Kidney (tissue), 14 donors: ENCODE results near the gene NKG7. TPM values are rescaled to one million over a fixed set of nuclear protein-coding genes. Genes with fewer than 3 reads are reported as not detected.
A peak's percentile ranks its signal among the peaks of the same experiment; 100 is the strongest.

Source experiments
- DNase-seq, 5 donors: peaks; one replicate each; pipeline ENCODE4 v3.0.0-alpha.2; 2013 to 2020
- FAIRE-seq: peaks from 2 replicates; lab custom pipeline; 2012; peaks lifted over from hg19 to GRCh38; lab: Jason Lieb, UNC
- H3K27ac ChIP-seq, 2 donors: one replicate each; pipeline ENCODE4 v1.7.0; 2013; ENCODE audit warnings: low read depth in 2 of 2, low read length in 2 of 2, inconsistent platforms in 1 of 2
- H3K27me3 ChIP-seq: one replicate; pipeline ENCODE4 v1.7.1; 2013; ENCODE audit warnings: low read length, inconsistent platforms; ENCODE audit not compliant: control insufficient read depth, insufficient read depth
- H3K36me3 ChIP-seq, 3 donors: one replicate each; pipeline versions ENCODE4 v1.7.0 to v1.7.1; 2013; ENCODE audit warnings: low read length in 3 of 3, control low read depth in 1 of 3, inconsistent platforms in 1 of 3; ENCODE audit not compliant: insufficient read depth in 3 of 3, control insufficient read depth in 2 of 3
- H3K4me1 ChIP-seq, 3 donors: one replicate each; pipeline versions ENCODE4 v1.7.0 to v1.7.1; 2013; ENCODE audit warnings: low read length in 3 of 3, inconsistent platforms in 1 of 3, low read depth in 1 of 3; ENCODE audit not compliant: control insufficient read depth in 2 of 3, insufficient read depth in 2 of 3
- H3K4me3 ChIP-seq, 3 donors: one replicate each; pipeline versions ENCODE4 v1.7.0 to v1.8.1; 2013; ENCODE audit warnings: low read length in 3 of 3, control low read depth in 1 of 3, inconsistent platforms in 1 of 3
- H3K9ac ChIP-seq, 3 donors: one replicate each; pipeline versions ENCODE4 v1.7.0 to v1.7.1; 2013; ENCODE audit warnings: low read length in 3 of 3, control low read depth in 1 of 3, inconsistent platforms in 1 of 3
- H3K9me3 ChIP-seq, 3 donors: one replicate each; pipeline versions ENCODE4 v1.7.0 to v1.7.1; 2013; ENCODE audit warnings: low read length in 3 of 3, control low read depth in 1 of 3, inconsistent platforms in 1 of 3; ENCODE audit not compliant: control insufficient read depth in 2 of 3, insufficient read depth in 1 of 3
- CTCF ChIP-seq: IDR thresholded peaks from 3 replicates; pipeline ENCODE4 v1.5.1; 2012; ENCODE audit warnings: mild to moderate bottlenecking, moderate library complexity, borderline replicate concordance; ENCODE audit not compliant: insufficient read depth; ENCODE audit errors: extremely low read depth
- intact Hi-C: fragments of 100-400 bp; cut with DNase I; formaldehyde crosslinking; loops from one replicate; pipeline ENCODE4 v1.11.1; 2022
- polyA plus RNA-seq: library from polyadenylated mRNA; stranded (reverse); fragments of 350-450 nt; fragmentation: Illumina TruSeq; extraction: RNeasy Lipid Tissue Mini Kit (QIAGEN cat#74804); gene quantifications from one replicate; pipeline ENCODE4 v1.2.3, GENCODE V29; 2014; ENCODE audit warnings: low read depth, low replicate concordance; ENCODE audit not compliant: insufficient read depth
- total RNA-seq: library from RNA; stranded (reverse); fragmentation: NEBNext Ultra II Directional; extraction: Animal tissue kit (Norgen Biotek cat#: 25700); gene quantifications from one replicate; pipeline ENCODE4 v1.2.1, GENCODE V29; 2021
- donor health status: control.
- donor health status: control.
- donor health status: control.
- donor health status: control.
- donor health status: control.
- donor health status: DM: yes; HTN: yes; CAD: no.
- donor health status: Normal renal cell carcinoma (clear cell type).

Gene NKG7
- total and polyA plus RNA-seq, 2 donors from 2014 or later = 3.5 to 7.9 TPM

GRCh38 chr19:51391073-51391611 lies 18.7 kb upstream of the NKG7 start:
- no peak overlapping the region for H3K27ac ChIP-seq
- DNase-seq = no peak

GRCh38 chr19:51389143-51389542 lies 16.7 kb upstream of the NKG7 start:
- FAIRE-seq (no peak), DNase-seq (peak in 1 of 5 donors; percentile 41)
- Histone ChIP-seq H3K9me3 (no peaks in the 10 kb centered on the region), H3K36me3 (no peaks in the 10 kb centered on the region), H3K27me3 (no peaks in the 10 kb centered on the region), H3K4me1 (peaks cover 0 to 5% (median 3%) of the 10 kb centered on the region in 3 donors), H3K4me3 (no peak overlapping the region), H3K27ac (no peak overlapping the region), H3K9ac (no peak overlapping the region)
- intact Hi-C loops = no loop called here
- TF ChIP-seq CTCF = no peak

More at GRCh38 chr19:51391073-51391611, 18.7 kb upstream of the NKG7 start:
- H3K27me3 ChIP-seq = no peaks in the 10 kb centered on the region
- no peaks in the 10 kb centered on the region for H3K9me3 ChIP-seq
- no peak for FAIRE-seq
- no peaks in the 10 kb centered on the region for H3K36me3 ChIP-seq
- intact Hi-C loops = no loop called here
- H3K9ac ChIP-seq = no peak overlapping the region
- peaks cover 0 to 6% (median 5%) of the 10 kb centered on the region in 3 donors for H3K4me1 ChIP-seq
- TF ChIP-seq CTCF = no peak
- no peak overlapping the region for H3K4me3 ChIP-seq

GRCh38 chr19:51387924-51388389 lies 15.5 kb upstream of the NKG7 start, which contains the start of gene LIM2:
LIM2 (minus strand) TSS chr19:51387974; CDS start chr19:51387443, 531 bp downstream.
- intact Hi-C loops = no loop called here
- no peaks in the 10 kb centered on the region for H3K9me3 ChIP-seq
- DNase-seq = peak; percentile 50 to 85 (median 76)

More at GRCh38 chr19:51387924-51388389, 15.5 kb upstream of the NKG7 start, which contains the start of gene LIM2:
- no peak for TF ChIP-seq CTCF
- Histone ChIP-seq H3K9ac (no peak within 1 kb of the TSS), H3K4me1 (no peaks in the 10 kb centered on the region), H3K27me3 (no peaks in the 10 kb centered on the region), H3K4me3 (no peak within 1 kb of the TSS), H3K36me3 (no peaks in the 10 kb centered on the region), H3K27ac (no peak within 1 kb of the TSS)
- FAIRE-seq = no peak
